ENCODE measurements around the gene RBM23.
"Not testable (repeated sequence)": the region's sequence is repeated elsewhere in the genome, so short reads cannot be mapped to it uniquely, and the experiment has no call there.

The RBM23 gene

DNA sequence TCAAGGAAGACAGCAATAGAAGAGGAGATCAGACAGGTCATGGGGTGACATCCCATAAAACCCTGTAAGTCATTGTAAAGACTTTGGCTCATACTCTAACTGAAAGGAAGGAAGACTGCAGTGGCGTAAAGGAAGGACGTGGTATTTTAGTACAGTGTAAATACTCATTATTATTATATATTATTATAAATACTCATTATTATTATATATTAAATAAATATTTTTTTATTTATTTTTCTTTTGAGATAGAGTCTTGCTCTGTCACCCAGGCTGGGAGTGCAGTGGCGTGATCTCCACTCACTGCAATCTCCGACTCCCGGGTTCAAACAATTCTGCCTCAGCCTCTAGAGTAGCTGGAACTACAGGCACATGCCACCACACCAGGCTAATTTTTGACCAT lies 62.5 kb downstream of the RBM23 start:
- no peak for DNase-seq (ENCODE audit: low read depth)
- TF ChIP-seq MYC (IDR thresholded peaks at IDR 0.05; ENCODE audit: low read depth, low read length) (no peak), MAX (IDR thresholded peaks at IDR 0.05; ENCODE audit: low read depth, low read length) (no peak), CTCF (IDR thresholded peaks at IDR 0.05; ENCODE audit: low read depth, low read length) (no peak)
- H3K4me3 ChIP-seq (ENCODE audit: low read depth, low read length), result no peak overlapping the region

DNA sequence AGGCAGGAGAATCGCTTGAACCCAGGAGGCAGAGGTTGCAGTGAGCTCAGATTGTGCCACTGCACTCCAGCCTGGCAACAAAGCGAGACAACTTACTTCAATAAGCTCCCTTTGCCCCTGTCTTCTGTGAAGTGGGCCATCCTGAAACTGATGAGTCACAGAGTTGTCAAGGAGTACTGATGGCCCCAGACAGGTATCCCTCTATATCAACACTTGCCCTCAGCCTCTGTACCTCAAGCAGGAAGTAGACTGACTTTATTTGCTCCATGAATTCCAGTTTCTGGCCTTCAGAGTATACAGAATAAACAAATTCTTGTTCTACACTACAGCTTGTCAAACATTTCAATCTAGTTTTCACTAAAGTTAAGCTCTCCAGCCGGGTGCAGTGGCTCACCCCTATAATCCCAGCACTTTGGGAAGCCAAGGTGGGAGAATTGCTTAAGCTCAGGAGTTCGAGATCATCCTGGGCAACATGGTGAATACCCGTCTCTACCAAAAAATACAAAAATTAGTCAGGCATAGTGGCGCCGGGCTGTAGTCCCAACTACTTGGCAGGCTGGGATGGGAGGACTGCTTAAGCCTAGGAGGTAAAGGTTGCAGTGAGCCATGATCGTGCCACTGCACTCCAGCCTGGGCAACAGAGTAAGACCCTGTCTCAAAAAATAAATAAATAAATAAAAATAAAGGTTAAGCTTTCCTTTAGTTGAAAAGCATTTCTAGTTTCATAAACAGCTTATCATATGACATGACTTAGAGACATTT lies 63.8 kb downstream of the RBM23 start:
- no peak for DNase-seq (ENCODE audit: low read depth)
- TF ChIP-seq POLR2A (IDR thresholded peaks at IDR 0.05; ENCODE audit: extremely low read depth, insufficient read length) (no peak), CTCF (IDR thresholded peaks at IDR 0.05; ENCODE audit: low read depth, low read length) (no peak), MYC (IDR thresholded peaks at IDR 0.05; ENCODE audit: low read depth, low read length) (no peak), MAX (IDR thresholded peaks at IDR 0.05; ENCODE audit: low read depth, low read length) (no peak)
- no peak overlapping the region for H3K4me3 ChIP-seq (ENCODE audit: low read depth, low read length)

GRCh38 chr14:22854296-22854695 lies 64.7 kb downstream of the RBM23 start:
- not testable (repeated sequence) for DNase-seq (ENCODE audit: low read depth); H3K4me3 ChIP-seq (ENCODE audit: low read depth, low read length)

- TF ChIP-seq MYC (IDR thresholded peaks at IDR 0.05; ENCODE audit: low read depth, low read length), result peak; percentile 84
- peak; percentile 91 for TF ChIP-seq CTCF (IDR thresholded peaks at IDR 0.05; ENCODE audit: low read depth, low read length)
- TF ChIP-seq POLR2A (IDR thresholded peaks at IDR 0.05; ENCODE audit: extremely low read depth, insufficient read length), result no peak
- TF ChIP-seq MAX (IDR thresholded peaks at IDR 0.05; ENCODE audit: low read depth, low read length), result peak; percentile 80
- H3K4me3 ChIP-seq (ENCODE audit: low read depth, low read length), result peak overlapping the region; percentile 52
- DNase-seq (ENCODE audit: low read depth), result peak; percentile 90
These were observed 65.8 kb downstream of the RBM23 start for GRCh38 chr14:22852940-22853767.

GRCh38 chr14:22852599-22852939 lies 66.4 kb downstream of the RBM23 start:
- H3K4me3 ChIP-seq (ENCODE audit: low read depth, low read length), result no peak overlapping the region
- TF ChIP-seq CTCF (IDR thresholded peaks at IDR 0.05; ENCODE audit: low read depth, low read length) (no peak), POLR2A (IDR thresholded peaks at IDR 0.05; ENCODE audit: extremely low read depth, insufficient read length) (no peak), MAX (IDR thresholded peaks at IDR 0.05; ENCODE audit: low read depth, low read length) (no peak), MYC (IDR thresholded peaks at IDR 0.05; ENCODE audit: low read depth, low read length) (no peak)
- DNase-seq (ENCODE audit: low read depth), result no peak

DNA sequence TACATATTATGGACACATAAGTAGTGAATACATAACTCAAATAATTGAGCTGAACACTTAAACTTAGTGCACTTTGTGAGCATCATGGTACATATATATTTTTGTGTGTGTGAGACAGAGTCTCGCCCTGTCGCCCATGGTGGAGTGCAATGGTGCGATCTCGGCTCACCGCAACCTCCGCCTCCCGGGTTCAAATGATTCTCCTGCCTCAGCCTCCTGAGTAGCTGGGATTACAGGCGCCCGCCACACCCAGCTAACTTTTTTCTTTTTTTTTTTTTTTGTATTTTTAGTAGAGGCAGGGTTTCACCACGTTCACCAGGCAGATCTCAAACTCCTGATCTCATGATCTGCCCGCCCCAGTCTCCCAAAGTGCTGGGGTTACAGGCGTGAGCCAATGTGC lies 66.8 kb downstream of the RBM23 start:
- not testable (repeated sequence) for H3K4me3 ChIP-seq (ENCODE audit: low read depth, low read length); DNase-seq (ENCODE audit: low read depth)
